Duodenal mucosa (tissue), 2 donors: ENCODE measurements around the gene TIGD6.
A peak's percentile ranks its signal among the peaks of the same experiment; 100 is the strongest.

Experiments used
- H3K27ac ChIP-seq: one replicate; pipeline ENCODE4 v1.7.0; 2013; ENCODE audit warnings: low read depth, low read length
- H3K27me3 ChIP-seq, 2 donors: one replicate each; pipeline ENCODE4 v1.7.0; 2013; ENCODE audit warnings: low read length in 2 of 2, control low read depth in 1 of 2; ENCODE audit not compliant: insufficient read depth in 2 of 2, control insufficient read depth in 1 of 2
- H3K36me3 ChIP-seq, 2 donors: one replicate each; pipeline ENCODE4 v1.7.0; 2013; ENCODE audit warnings: low read length in 2 of 2, control low read depth in 1 of 2; ENCODE audit not compliant: insufficient read depth in 2 of 2, control insufficient read depth in 1 of 2
- H3K4me1 ChIP-seq, 2 donors: one replicate each; pipeline ENCODE4 v1.7.0; 2013; ENCODE audit warnings: low read length in 2 of 2, control low read depth in 1 of 2; ENCODE audit not compliant: insufficient read depth in 2 of 2, control insufficient read depth in 1 of 2
- H3K4me3 ChIP-seq, 2 donors: one replicate each; pipeline ENCODE4 v1.7.0; 2013; ENCODE audit warnings: low read length in 2 of 2, low read depth in 1 of 2
- H3K9ac ChIP-seq, 2 donors: one replicate each; pipeline ENCODE4 v1.7.0; 2013; ENCODE audit warnings: low read length in 2 of 2, low read depth in 1 of 2
- H3K9me3 ChIP-seq, 2 donors: one replicate each; pipeline ENCODE4 v1.7.0; 2013; ENCODE audit warnings: low read length in 2 of 2, control low read depth in 1 of 2; ENCODE audit not compliant: control insufficient read depth in 1 of 2

Gene TIGD6

GRCh38 chr5:150000256-150000989 is at the start of gene TIGD6, which contains the start of gene HMGXB3:
Gene TIGD6 (minus strand): TSS chr5:150000654. CDS start chr5:149996348, 4,306 bp downstream.
Gene HMGXB3 (plus strand): TSS chr5:150000739. CDS start chr5:150004853, 4,114 bp downstream.
- no peaks in the 10 kb centered on the region for H3K9me3 ChIP-seq
- peaks cover 11 to 14% of the 10 kb centered on the region in 2 donors for H3K36me3 ChIP-seq
- peaks cover 27 to 33% of the 10 kb centered on the region in 2 donors for H3K4me1 ChIP-seq
- H3K27ac ChIP-seq, result peak within 1 kb of the TSS; percentile 88
- H3K4me3 ChIP-seq, result peak within 1 kb of the TSS; percentile 82 to 96
- no peaks in the 10 kb centered on the region for H3K27me3 ChIP-seq
- H3K9ac ChIP-seq, result peak within 1 kb of the TSS; percentile 69 to 97

DNA sequence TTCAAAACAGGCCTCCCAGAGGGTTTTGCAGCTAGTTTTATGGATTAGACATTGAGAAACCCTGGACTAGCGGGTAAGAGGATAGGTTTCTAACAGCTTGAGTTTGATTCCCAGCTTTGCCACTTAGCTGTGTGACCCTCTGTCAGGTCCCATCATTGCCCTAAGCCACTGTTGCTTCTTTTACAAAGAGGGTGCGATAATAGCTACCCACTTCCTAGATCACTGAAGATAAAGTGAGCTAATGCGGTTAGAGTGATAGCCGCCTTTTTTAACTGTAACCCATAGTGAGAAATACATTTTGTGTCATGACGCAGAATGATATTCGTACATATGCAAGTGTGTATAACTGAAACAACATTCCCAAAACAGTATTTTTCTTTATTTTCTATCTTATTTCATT is 45.6 kb upstream of the TIGD6 start:
- Histone ChIP-seq H3K9ac (no peak overlapping the region), H3K9me3 (no peaks in the 10 kb centered on the region), H3K4me3 (no peak overlapping the region), H3K27ac (no peak overlapping the region), H3K4me1 (peaks cover 14 to 21% of the 10 kb centered on the region in 2 donors), H3K36me3 (peaks cover 54 to 93% of the 10 kb centered on the region in 2 donors), H3K27me3 (no peaks in the 10 kb centered on the region)

DNA sequence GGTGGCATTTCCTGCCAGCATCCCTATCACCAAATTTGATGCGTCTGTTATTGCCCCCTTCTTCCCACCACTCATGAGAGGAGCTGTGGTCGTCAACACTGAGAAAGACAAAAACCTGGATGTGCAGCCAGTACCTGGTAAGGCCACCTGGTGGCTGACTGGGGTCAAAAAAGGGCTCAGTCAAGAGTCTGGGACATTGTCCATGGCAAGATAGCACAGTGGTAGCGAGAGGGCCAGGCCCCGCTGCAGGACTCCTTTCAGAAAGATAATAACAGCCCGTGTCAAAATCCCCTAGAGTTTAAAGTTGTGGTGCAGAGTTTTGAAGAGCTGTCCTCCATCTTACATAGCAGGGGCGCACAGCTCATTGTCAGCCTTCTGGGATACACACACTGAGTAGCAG is 45.1 kb upstream of the TIGD6 start:
- peaks cover 55 to 92% of the 10 kb centered on the region in 2 donors for H3K36me3 ChIP-seq
- H3K4me3 ChIP-seq, result no peak overlapping the region

DNA sequence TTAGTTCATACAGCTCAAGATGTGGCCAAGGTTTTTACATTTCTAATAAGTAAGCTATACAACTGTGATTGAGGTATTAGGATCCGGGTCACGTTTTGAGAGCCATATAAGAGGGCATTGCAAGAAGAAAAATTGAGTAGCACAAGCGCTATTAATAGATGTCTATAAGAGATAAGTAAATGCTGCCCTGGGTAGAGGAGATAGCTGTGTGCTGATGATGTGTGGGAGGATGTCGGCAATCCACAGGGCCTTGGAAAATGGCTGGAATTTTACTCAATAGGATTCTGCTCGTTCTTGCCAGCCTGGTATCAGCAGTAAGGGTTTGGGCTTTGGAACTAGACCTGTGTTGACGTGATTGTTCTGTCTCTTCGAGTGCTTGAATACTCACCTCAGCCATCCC is 44.3 kb upstream of the TIGD6 start:
- peaks cover 51 to 87% of the 10 kb centered on the region in 2 donors for H3K36me3 ChIP-seq
- H3K27me3 ChIP-seq, result no peaks in the 10 kb centered on the region
- peaks cover 14 to 21% of the 10 kb centered on the region in 2 donors for H3K4me1 ChIP-seq
- no peak overlapping the region for H3K27ac ChIP-seq
- H3K4me3 ChIP-seq, result no peak overlapping the region
- no peak overlapping the region for H3K9ac ChIP-seq
- H3K9me3 ChIP-seq, result no peaks in the 10 kb centered on the region

More for the DNA sequence above, 45.1 kb upstream of the TIGD6 start:
- peaks cover 14 to 21% of the 10 kb centered on the region in 2 donors for H3K4me1 ChIP-seq
- no peak overlapping the region for H3K27ac ChIP-seq
- H3K9me3 ChIP-seq, result no peaks in the 10 kb centered on the region
- H3K27me3 ChIP-seq, result no peaks in the 10 kb centered on the region
- H3K9ac ChIP-seq, result no peak overlapping the region

- Histone ChIP-seq H3K27ac (no peak overlapping the region), H3K9ac (no peak overlapping the region), H3K9me3 (no peaks in the 10 kb centered on the region)
These were observed 43.9 kb upstream of the TIGD6 start for GRCh38 chr5:150044329-150044681.

DNA sequence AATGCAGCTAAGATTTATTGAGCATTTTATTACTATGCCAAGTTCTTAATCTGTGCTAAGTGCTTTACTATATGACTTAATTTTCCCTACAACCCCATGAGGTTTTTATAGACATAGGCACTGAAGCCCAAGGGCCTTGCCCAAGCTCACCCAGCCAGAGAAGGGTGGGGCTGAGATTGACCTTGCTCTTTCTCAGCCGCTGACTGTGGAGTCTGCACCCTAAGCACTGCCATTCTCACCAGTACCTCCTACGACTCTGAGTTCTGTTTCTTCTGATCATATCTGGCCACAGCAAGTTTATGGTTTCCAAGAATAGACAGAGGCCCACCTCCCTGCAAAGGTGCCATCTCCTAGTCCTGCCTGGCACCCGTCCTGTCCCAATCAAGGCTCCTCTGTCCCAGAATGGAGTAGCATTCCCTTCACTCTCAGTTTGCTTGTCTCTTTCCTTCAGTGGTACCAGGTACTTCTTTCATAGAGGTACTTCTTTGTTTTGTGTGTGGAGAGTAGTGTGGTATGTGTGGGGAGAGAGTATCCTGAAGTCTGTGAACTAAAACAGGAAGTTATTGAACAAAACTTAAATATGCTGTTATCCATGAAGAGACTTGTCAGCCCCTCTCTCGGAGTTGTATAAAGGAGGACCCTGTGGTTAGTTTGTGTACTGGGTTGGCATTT is 43.3 kb upstream of the TIGD6 start:
- Histone ChIP-seq H3K27me3 (no peaks in the 10 kb centered on the region), H3K9me3 (no peaks in the 10 kb centered on the region), H3K36me3 (peaks cover 44 to 82% of the 10 kb centered on the region in 2 donors), H3K4me3 (peak overlapping the region in 1 of 2 donors; percentile 9), H3K4me1 (peaks cover 14 to 21% of the 10 kb centered on the region in 2 donors), H3K9ac (no peak overlapping the region), H3K27ac (no peak overlapping the region)

More at GRCh38 chr5:150044329-150044681, 43.9 kb upstream of the TIGD6 start:
- no peaks in the 10 kb centered on the region for H3K27me3 ChIP-seq
- H3K4me3 ChIP-seq, result peak overlapping the region in 1 of 2 donors; percentile 9
- peaks cover 14 to 21% of the 10 kb centered on the region in 2 donors for H3K4me1 ChIP-seq
- H3K36me3 ChIP-seq, result peaks cover 47 to 83% of the 10 kb centered on the region in 2 donors

- peaks cover 14 to 21% of the 10 kb centered on the region in 2 donors for H3K4me1 ChIP-seq
- H3K27ac ChIP-seq, result no peak overlapping the region
- no peaks in the 10 kb centered on the region for H3K9me3 ChIP-seq
- no peak overlapping the region for H3K9ac ChIP-seq
- H3K36me3 ChIP-seq, result peaks cover 33 to 78% of the 10 kb centered on the region in 2 donors
- no peaks in the 10 kb centered on the region for H3K27me3 ChIP-seq
- H3K4me3 ChIP-seq, result no peak overlapping the region
These were observed 42.0 kb upstream of the TIGD6 start for GRCh38 chr5:150042459-150042858.

- H3K4me1 ChIP-seq, result peaks cover 5 to 9% of the 10 kb centered on the region in 2 donors
- H3K4me3 ChIP-seq, result no peak overlapping the region
- H3K27me3 ChIP-seq, result no peaks in the 10 kb centered on the region
- H3K9ac ChIP-seq, result no peak overlapping the region
- H3K27ac ChIP-seq, result no peak overlapping the region
- no peaks in the 10 kb centered on the region for H3K9me3 ChIP-seq
- H3K36me3 ChIP-seq, result peaks cover 49 to 82% of the 10 kb centered on the region in 2 donors
These were observed 38.1 kb upstream of the TIGD6 start for GRCh38 chr5:150038547-150038946.

GRCh38 chr5:150036513-150036912 is 36.1 kb upstream of the TIGD6 start:
- Histone ChIP-seq H3K36me3 (peaks cover 63 to 84% of the 10 kb centered on the region in 2 donors), H3K27me3 (no peaks in the 10 kb centered on the region), H3K4me3 (no peak overlapping the region), H3K9ac (no peak overlapping the region), H3K9me3 (no peaks in the 10 kb centered on the region), H3K4me1 (no peaks in the 10 kb centered on the region), H3K27ac (no peak overlapping the region)
